ENCODE results near the gene TRPM1.
A peak's percentile ranks its signal among the peaks of the same experiment; 100 is the strongest.

TRPM1 gene

GRCh38 chr15:31062911-31063310, 38.6 kb downstream of the TRPM1 start:
- peaks cover 5% of the 10 kb centered on the region for H3K27me3 Mint-ChIP-seq
- DNase-seq (ENCODE audit: low spot score in 2 of 2) = no peak
- H3K9me3 Mint-ChIP-seq = no peaks in the 10 kb centered on the region
- H3K27ac Mint-ChIP-seq = no peak overlapping the region
- peaks cover 9% of the 10 kb centered on the region for H3K4me1 Mint-ChIP-seq
- H3K4me3 Mint-ChIP-seq = no peak overlapping the region
- H3K36me3 Mint-ChIP-seq = no peaks in the 10 kb centered on the region
- no peak for ATAC-seq (ENCODE audit: low read depth)

GRCh38 chr15:31062310-31062847, 39.1 kb downstream of the TRPM1 start:
- no peaks in the 10 kb centered on the region for H3K36me3 Mint-ChIP-seq
- H3K9me3 Mint-ChIP-seq = peaks cover 1% of the 10 kb centered on the region
- no peak overlapping the region for H3K27ac Mint-ChIP-seq
- H3K27me3 Mint-ChIP-seq = peaks cover 5% of the 10 kb centered on the region
- ATAC-seq (ENCODE audit: low read depth) (no peak), DNase-seq (ENCODE audit: low spot score in 2 of 2) (no peak)
- peaks cover 9% of the 10 kb centered on the region for H3K4me1 Mint-ChIP-seq
- no peak overlapping the region for H3K4me3 Mint-ChIP-seq

GRCh38 chr15:31060429-31061140, 40.9 kb downstream of the TRPM1 start:
- Mint-ChIP-seq H3K4me1 (peaks cover 4% of the 10 kb centered on the region), H3K27me3 (peaks cover 5% of the 10 kb centered on the region), H3K36me3 (peaks cover 5% of the 10 kb centered on the region), H3K9me3 (peaks cover 8% of the 10 kb centered on the region), H3K4me3 (no peak overlapping the region), H3K27ac (no peak overlapping the region)
- DNase-seq (ENCODE audit: low spot score in 2 of 2) (no peak), ATAC-seq (ENCODE audit: low read depth) (no peak)

GRCh38 chr15:31058236-31058962, 43.1 kb downstream of the TRPM1 start:
- Mint-ChIP-seq H3K4me3 (no peak overlapping the region), H3K9me3 (peaks cover 8% of the 10 kb centered on the region), H3K27ac (no peak overlapping the region), H3K4me1 (peaks cover 5% of the 10 kb centered on the region), H3K36me3 (peaks cover 5% of the 10 kb centered on the region), H3K27me3 (peaks cover 5% of the 10 kb centered on the region)
- ATAC-seq (ENCODE audit: low read depth) = no peak
- no peak for DNase-seq (ENCODE audit: low spot score in 2 of 2)

GRCh38 chr15:31051496-31052080, 49.9 kb downstream of the TRPM1 start:
- Mint-ChIP-seq H3K4me3 (no peak overlapping the region), H3K9me3 (peaks cover 2% of the 10 kb centered on the region), H3K27me3 (no peaks in the 10 kb centered on the region), H3K36me3 (no peaks in the 10 kb centered on the region), H3K27ac (no peak overlapping the region), H3K4me1 (peaks cover 30% of the 10 kb centered on the region)
- no peak for DNase-seq (ENCODE audit: low spot score in 2 of 2)
- no peak for ATAC-seq (ENCODE audit: low read depth)

GRCh38 chr15:31050953-31051352, 50.6 kb downstream of the TRPM1 start:
- Mint-ChIP-seq H3K4me3 (no peak overlapping the region), H3K27me3 (no peaks in the 10 kb centered on the region), H3K9me3 (peaks cover under 1% of the 10 kb centered on the region), H3K4me1 (peaks cover 33% of the 10 kb centered on the region), H3K36me3 (no peaks in the 10 kb centered on the region), H3K27ac (peak overlapping the region; percentile 94)
- DNase-seq (ENCODE audit: low spot score in 2 of 2) = no peak
- no peak for ATAC-seq (ENCODE audit: low read depth)

GRCh38 chr15:31049682-31050615, 51.6 kb downstream of the TRPM1 start:
- H3K27ac Mint-ChIP-seq = peak overlapping the region; percentile 94
- ATAC-seq (ENCODE audit: low read depth) (peak; percentile 67), DNase-seq (ENCODE audit: low spot score in 2 of 2) (no peak)
- H3K27me3 Mint-ChIP-seq = no peaks in the 10 kb centered on the region
- H3K4me1 Mint-ChIP-seq = peaks cover 33% of the 10 kb centered on the region
- H3K4me3 Mint-ChIP-seq = peak overlapping the region; percentile 69
- no peaks in the 10 kb centered on the region for H3K9me3 Mint-ChIP-seq
- no peaks in the 10 kb centered on the region for H3K36me3 Mint-ChIP-seq

- Mint-ChIP-seq H3K27me3 (no peaks in the 10 kb centered on the region), H3K9me3 (no peaks in the 10 kb centered on the region), H3K4me1 (peaks cover 33% of the 10 kb centered on the region), H3K36me3 (no peaks in the 10 kb centered on the region), H3K27ac (peak overlapping the region; percentile 65), H3K4me3 (peak overlapping the region; percentile 62)
- no peak for DNase-seq (ENCODE audit: low spot score in 2 of 2)
- ATAC-seq (ENCODE audit: low read depth) = peak; percentile 63
Observed at GRCh38 chr15:31049111-31049510, 52.4 kb downstream of the TRPM1 start.

- DNase-seq (ENCODE audit: low spot score in 2 of 2) (no peak), ATAC-seq (ENCODE audit: low read depth) (no peak)
- Mint-ChIP-seq H3K27ac (no peak overlapping the region), H3K4me1 (peaks cover 31% of the 10 kb centered on the region), H3K36me3 (no peaks in the 10 kb centered on the region), H3K27me3 (no peaks in the 10 kb centered on the region), H3K9me3 (no peaks in the 10 kb centered on the region), H3K4me3 (no peak overlapping the region)
Observed at GRCh38 chr15:31047437-31047836, 54.1 kb downstream of the TRPM1 start.

- H3K4me3 Mint-ChIP-seq = no peak overlapping the region
- no peaks in the 10 kb centered on the region for H3K27me3 Mint-ChIP-seq
- DNase-seq (ENCODE audit: low spot score in 2 of 2) (no peak), ATAC-seq (ENCODE audit: low read depth) (no peak)
- H3K36me3 Mint-ChIP-seq = no peaks in the 10 kb centered on the region
- no peak overlapping the region for H3K27ac Mint-ChIP-seq
- no peaks in the 10 kb centered on the region for H3K9me3 Mint-ChIP-seq
- peaks cover 31% of the 10 kb centered on the region for H3K4me1 Mint-ChIP-seq
Observed at GRCh38 chr15:31046759-31047359, 54.7 kb downstream of the TRPM1 start.

- Mint-ChIP-seq H3K27me3 (no peaks in the 10 kb centered on the region), H3K9me3 (no peaks in the 10 kb centered on the region), H3K4me1 (peaks cover 21% of the 10 kb centered on the region), H3K4me3 (no peak overlapping the region), H3K27ac (no peak overlapping the region), H3K36me3 (no peaks in the 10 kb centered on the region)
- ATAC-seq (ENCODE audit: low read depth) (no peak), DNase-seq (ENCODE audit: low spot score in 2 of 2) (no peak)
Observed at GRCh38 chr15:31045606-31046005, 55.9 kb downstream of the TRPM1 start.

- DNase-seq (ENCODE audit: low spot score in 2 of 2) = no peak
- no peaks in the 10 kb centered on the region for H3K27me3 Mint-ChIP-seq
- no peak overlapping the region for H3K4me3 Mint-ChIP-seq
- no peaks in the 10 kb centered on the region for H3K36me3 Mint-ChIP-seq
- H3K27ac Mint-ChIP-seq = no peak overlapping the region
- H3K9me3 Mint-ChIP-seq = no peaks in the 10 kb centered on the region
- ATAC-seq (ENCODE audit: low read depth) = no peak
- peaks cover 6% of the 10 kb centered on the region for H3K4me1 Mint-ChIP-seq
Observed at GRCh38 chr15:31042751-31043150, 58.8 kb downstream of the TRPM1 start.

- H3K4me3 Mint-ChIP-seq = no peak overlapping the region
- H3K27me3 Mint-ChIP-seq = no peaks in the 10 kb centered on the region
- no peaks in the 10 kb centered on the region for H3K9me3 Mint-ChIP-seq
- DNase-seq (ENCODE audit: low spot score in 2 of 2) (no peak), ATAC-seq (ENCODE audit: low read depth) (no peak)
- no peaks in the 10 kb centered on the region for H3K36me3 Mint-ChIP-seq
- H3K27ac Mint-ChIP-seq = no peak overlapping the region
- peaks cover 4% of the 10 kb centered on the region for H3K4me1 Mint-ChIP-seq
Observed at GRCh38 chr15:31041610-31042009, 59.9 kb downstream of the TRPM1 start.

Data from memory B cell (primary cell).